IPS-NIHi11 (cell line): Measurements from ENCODE around the gene FAM47A.

ENCODE experiments used
- DNase-seq: peaks from one replicate; pipeline ENCODE4 v3.0.0; 2012; ENCODE audit warnings: mixed read lengths, low spot score

The FAM47A gene

DNA sequence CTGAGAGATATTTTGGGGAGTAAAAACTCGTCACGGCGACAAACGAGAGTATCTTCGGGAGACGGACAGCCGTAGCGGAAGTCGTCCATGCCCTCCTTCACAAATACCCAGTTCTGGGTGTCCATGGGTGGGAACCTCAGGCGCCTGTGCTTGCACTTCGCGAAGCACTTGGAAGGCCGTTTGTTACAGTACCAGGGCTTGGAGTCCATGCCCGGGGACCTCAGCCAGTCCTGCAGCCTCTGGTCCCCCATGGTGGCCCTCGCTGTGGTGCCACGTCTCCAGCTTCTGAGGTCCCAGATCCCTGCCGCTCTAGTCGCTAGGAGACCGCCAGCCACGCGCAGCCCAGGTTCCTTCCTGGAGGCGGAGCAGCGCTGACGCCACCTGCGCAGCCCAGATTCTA is at the start of gene FAM47A:
TSS of gene FAM47A (minus strand) at position 287 of the 400 bp plus-strand sequence. CDS start at position 251, 36 bp downstream.
- no peak for DNase-seq

DNA sequence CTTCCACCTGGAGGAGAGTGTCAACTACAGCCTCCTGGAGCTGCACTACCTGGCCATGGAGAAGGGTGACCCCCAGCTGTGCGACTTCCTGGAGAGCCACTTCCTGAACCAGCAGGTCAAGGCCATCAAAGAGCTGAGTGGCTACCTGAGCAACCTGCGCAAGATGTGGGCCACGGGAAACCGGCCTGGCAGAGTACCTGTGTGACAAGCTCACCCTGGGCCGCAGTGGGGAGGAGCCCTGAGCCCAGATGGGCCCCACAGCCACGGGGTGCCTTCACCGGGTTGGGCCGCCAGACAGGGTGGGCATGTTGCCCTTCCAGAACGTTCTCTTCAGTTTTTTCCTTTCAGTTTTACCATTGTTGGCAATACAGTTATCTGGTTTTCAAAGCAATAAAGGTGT is 15.2 kb upstream of the FAM47A start:
- no peak for DNase-seq

GRCh38 chrX:34146906-34147305 is 14.8 kb upstream of the FAM47A start:
- no peak for DNase-seq

DNA sequence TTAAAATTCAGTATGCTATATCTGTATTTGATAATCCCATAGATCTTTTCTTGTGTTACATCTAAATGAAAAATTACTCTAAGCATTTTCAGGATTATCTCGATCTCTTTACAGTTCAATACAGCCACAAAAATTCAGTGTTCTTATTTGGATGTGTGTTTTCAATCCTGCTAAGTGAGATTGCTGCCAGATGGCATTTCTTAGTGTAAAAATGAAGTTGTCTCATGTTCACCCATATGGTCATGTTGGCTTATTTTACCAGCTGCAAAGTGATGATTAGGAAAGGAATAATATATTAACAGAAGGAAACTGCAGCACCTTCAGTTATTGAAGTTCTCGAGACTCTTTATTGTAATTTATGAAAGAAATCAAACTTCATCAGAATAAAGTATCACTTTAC is 12.1 kb upstream of the FAM47A start:
- no peak for DNase-seq

GRCh38 chrX:34140816-34141215 is 8.7 kb upstream of the FAM47A start:
- no peak for DNase-seq

GRCh38 chrX:34130980-34131744 is 952 bp downstream of the FAM47A start:
- no peak for DNase-seq

DNA sequence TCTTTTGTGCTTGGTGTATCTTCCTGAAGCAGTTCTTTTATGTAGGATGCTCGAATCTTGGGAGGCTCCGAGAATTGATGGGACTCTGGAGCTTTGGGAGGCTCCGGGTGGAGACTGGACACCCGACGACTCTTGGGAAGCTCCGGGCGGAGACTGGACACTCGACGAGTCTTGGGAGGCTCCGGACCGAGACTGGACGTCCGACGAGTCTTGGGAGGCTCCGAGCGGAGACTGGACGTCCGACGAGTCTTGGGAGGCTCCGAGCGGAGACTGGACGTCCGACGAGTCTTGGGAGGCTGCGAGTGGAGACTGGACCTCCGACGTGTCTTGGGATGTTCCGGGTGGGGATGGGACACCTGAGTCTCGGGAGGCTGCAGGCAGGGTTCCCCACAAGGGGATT is 1.6 kb downstream of the FAM47A start:
- no peak for DNase-seq

DNA sequence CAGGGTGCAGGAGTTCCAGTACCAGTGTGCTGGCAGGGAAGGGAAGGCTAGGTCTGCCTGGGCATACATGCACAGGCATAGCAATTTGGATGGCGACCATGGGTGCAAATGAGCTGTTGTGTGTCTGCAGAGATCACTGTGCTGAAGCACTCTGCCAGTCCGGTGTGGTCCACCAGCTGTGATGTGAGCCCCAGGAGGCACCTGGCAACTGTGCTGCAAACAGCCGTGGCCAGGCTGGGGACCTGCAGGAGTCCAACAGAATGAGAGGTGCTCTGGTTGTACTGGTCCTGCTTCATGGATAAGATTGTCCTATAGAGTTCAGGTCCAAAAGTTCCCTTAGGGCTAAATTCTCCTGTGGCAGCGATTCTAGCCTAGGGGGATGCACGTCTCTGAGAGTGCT is 6.1 kb downstream of the FAM47A start:
- DNase-seq, result no peak

- DNase-seq, result no peak
Measured at GRCh38 chrX:34119122-34119521, 13.0 kb downstream of the FAM47A start.

DNA sequence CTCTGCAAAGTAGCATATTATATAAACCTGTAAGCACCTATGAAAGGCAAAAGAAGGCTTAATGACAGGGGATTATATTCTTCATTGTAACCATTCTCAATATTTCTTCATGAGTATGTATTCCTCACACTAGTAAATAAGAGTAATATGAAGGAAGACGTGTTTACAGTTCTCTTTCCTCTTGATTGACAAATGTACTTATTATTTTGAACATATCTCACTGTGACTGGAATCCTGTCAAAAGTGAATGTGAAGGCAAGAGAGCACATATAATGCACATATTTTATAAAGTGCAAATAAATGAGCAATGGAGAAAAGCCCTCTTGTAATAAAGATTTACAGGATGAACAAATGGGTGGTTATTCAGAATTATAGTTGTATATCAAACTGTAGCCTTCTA is 19.7 kb downstream of the FAM47A start:
- DNase-seq, result no peak
